Vagina (tissue), 2 donors: ENCODE results near the gene SLC1A1.

Experiments used
- CTCF ChIP-seq, 3 experiments: fragments of 450-650 bp in 2 of 3; fragments of 200-600 bp in 1 of 3; sonication (generic) in 1 of 3; IDR thresholded peaks; one replicate each; pipeline ENCODE4 v1.5.1; 2017 to 2019; ENCODE audit warnings: antibody characterized with exemption in 3 of 3, mild to moderate bottlenecking in 2 of 3, moderate library complexity in 2 of 3
- POLR2A ChIP-seq, 2 donors: fragments of 450-650 bp; IDR thresholded peaks; one replicate each; pipeline ENCODE4 v1.6.1; 2017; ENCODE audit warnings: antibody characterized with exemption in 2 of 2, mild to moderate bottlenecking in 2 of 2, moderate library complexity in 2 of 2

DNA sequence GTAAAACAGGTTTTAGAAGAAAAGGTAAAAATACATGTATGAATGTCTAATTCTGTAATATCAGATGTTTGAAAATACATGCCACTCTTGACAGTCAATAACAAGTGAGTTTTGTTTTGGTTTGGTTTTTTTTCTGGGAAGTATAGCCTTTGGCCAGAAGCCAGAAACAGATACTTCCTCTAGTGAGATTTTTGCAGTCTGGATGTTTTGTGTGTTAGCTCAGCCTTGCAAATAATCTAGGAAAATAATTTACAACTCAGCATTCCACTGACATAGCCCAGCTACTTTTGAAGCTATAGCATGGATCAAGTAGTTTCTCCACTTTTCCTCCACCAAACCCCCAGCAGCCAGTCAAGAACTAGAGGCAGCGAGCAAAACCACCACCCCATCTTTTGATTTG, 56.7 kb downstream of the SLC1A1 start:
- TF ChIP-seq CTCF (IDR thresholded peaks at IDR 0.05) (no peak), POLR2A (IDR thresholded peaks at IDR 0.05) (no peak)
